Lower leg skin (tissue), 4 donors: Measurements from ENCODE around the gene CELF2. TPM values are rescaled to one million over a fixed set of nuclear protein-coding genes. Genes with fewer than 3 reads are reported as not detected.

Experiments
- DNase-seq, 2 donors: peaks; one replicate each; pipeline ENCODE4 v3.0.0-alpha.2; 2019; ENCODE audit warnings: low spot score in 2 of 2
- H3K4me3 ChIP-seq: fragments of 200-600 bp; sonication (generic); 2 replicates; pipeline ENCODE4 v1.5.1; 2017; ENCODE audit warnings: mild to moderate bottlenecking, low read depth; ENCODE audit not compliant: poor library complexity, severe bottlenecking
- POLR2A ChIP-seq, 2 donors: fragments of 450-650 bp; IDR thresholded peaks; one replicate each; pipeline ENCODE4 v1.6.1; 2016 to 2017; ENCODE audit warnings: antibody characterized with exemption in 2 of 2, mild to moderate bottlenecking in 1 of 2, moderate library complexity in 1 of 2
- WGBS, 2 donors: methylation state at CpG; one replicate each; pipeline ENCODE4 v1.1.5; 2018; 5-methylcytosine and 5-hydroxymethylcytosine counted together
- intact Hi-C: fragments of 100-400 bp; cut with DNase I; formaldehyde crosslinking; loops from one replicate; pipeline ENCODE4 v1.15.0; 2023; ENCODE audit warnings: low total_unique reads
- total RNA-seq, 4 donors: library from RNA; depleted of rRNA; stranded (reverse); fragments of >200 nt; gene quantifications; one replicate each; pipeline ENCODE4 v1.1.0, GENCODE V29; 2016
- TF ChIP-seq, protein P1 (sequence below), 3 donors: fragments of 450-650 bp; IDR thresholded peaks; one replicate each; pipeline ENCODE4 v1.5.1; 2016; ENCODE audit warnings: antibody characterized with exemption in 3 of 3, mild to moderate bottlenecking in 3 of 3, moderate library complexity in 2 of 3

CELF2 gene
- total RNA-seq, 4 donors from 2014 or later, result 16.9 to 39.9 (median 20.7) TPM

DNA sequence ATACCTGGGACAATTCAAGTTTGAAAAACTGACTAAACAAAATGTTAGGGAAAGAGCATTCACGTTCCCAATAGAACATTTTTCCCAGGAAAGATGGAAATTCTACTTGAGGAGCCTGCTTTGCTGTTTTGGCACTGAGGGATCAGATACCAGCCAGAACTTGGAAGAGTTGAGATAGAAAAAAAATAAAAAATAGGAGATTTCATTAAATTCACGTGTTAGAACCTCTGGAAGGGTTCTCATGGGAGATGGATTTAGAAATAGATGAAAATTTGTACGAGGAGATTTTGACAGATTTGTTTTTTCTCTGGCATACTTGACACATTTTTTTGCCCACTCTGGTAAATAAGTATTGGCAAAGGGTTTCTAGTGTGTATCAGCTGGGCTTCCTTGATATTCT lies 63.7 kb downstream of the CELF2 start:
- no peak overlapping the region for H3K4me3 ChIP-seq
- DNase-seq, result no peak
- intact Hi-C loops, result no loop called here
- WGBS, 2 donors, result 18 to 30% methylated on average over 3 of the region's 3 CpGs
- TF ChIP-seq, protein P1, sequence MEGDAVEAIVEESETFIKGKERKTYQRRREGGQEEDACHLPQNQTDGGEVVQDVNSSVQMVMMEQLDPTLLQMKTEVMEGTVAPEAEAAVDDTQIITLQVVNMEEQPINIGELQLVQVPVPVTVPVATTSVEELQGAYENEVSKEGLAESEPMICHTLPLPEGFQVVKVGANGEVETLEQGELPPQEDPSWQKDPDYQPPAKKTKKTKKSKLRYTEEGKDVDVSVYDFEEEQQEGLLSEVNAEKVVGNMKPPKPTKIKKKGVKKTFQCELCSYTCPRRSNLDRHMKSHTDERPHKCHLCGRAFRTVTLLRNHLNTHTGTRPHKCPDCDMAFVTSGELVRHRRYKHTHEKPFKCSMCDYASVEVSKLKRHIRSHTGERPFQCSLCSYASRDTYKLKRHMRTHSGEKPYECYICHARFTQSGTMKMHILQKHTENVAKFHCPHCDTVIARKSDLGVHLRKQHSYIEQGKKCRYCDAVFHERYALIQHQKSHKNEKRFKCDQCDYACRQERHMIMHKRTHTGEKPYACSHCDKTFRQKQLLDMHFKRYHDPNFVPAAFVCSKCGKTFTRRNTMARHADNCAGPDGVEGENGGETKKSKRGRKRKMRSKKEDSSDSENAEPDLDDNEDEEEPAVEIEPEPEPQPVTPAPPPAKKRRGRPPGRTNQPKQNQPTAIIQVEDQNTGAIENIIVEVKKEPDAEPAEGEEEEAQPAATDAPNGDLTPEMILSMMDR (IDR thresholded peaks at IDR 0.05), result no peak
- no peak for TF ChIP-seq POLR2A (IDR thresholded peaks at IDR 0.05)

DNA sequence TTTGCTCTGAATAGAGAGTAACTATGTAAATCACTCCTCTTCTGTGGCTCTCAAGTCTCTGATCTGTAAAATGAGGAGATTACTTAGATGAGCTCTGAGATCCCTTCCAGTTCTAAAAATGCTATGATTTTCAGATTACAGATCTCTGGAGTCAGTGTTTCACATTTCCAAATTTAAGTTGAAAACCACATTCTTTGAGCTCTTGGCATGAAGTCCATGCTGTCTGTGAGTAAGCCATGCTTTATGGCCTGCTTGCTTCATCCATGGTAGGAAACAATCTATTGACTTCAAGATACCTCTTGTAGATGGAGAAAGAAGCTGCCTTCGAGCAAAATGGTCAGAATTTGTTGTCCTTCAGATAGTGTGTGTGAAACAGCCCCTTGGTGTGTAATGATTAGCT lies 64.9 kb downstream of the CELF2 start:
- no peak for TF ChIP-seq POLR2A (IDR thresholded peaks at IDR 0.05)
- TF ChIP-seq, protein P1 (IDR thresholded peaks at IDR 0.05), result no peak
- no peak for DNase-seq
- WGBS, 2 donors, result 0% methylated on average over 1 of the region's 1 CpG
- intact Hi-C loops, result no loop called here
- H3K4me3 ChIP-seq, result no peak overlapping the region

DNA sequence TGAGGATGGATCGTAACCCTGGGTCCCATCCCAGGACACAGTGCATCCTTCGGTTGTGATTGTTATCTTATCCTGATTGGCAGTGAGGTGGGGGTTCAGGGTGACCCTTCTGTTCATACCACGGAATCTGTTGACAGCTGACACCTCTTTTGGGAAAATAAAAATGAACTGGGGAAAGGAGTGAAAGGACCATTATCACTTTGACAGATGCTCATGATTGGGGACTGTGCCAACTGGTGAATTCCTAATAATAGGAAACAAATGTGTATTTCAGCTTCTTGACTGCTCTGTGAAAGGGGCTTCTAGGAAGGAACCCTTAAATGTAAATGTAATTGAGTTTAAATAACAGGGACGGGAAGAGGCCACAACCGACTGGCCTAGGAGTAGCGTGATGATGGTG lies 65.4 kb downstream of the CELF2 start:
- intact Hi-C loops, result no loop called here
- no peak for TF ChIP-seq POLR2A (IDR thresholded peaks at IDR 0.05)
- TF ChIP-seq, protein P1 (IDR thresholded peaks at IDR 0.05), result no peak
- 83 to 92% methylated on average over 6 of the region's 6 CpGs for WGBS, 2 donors

DNA sequence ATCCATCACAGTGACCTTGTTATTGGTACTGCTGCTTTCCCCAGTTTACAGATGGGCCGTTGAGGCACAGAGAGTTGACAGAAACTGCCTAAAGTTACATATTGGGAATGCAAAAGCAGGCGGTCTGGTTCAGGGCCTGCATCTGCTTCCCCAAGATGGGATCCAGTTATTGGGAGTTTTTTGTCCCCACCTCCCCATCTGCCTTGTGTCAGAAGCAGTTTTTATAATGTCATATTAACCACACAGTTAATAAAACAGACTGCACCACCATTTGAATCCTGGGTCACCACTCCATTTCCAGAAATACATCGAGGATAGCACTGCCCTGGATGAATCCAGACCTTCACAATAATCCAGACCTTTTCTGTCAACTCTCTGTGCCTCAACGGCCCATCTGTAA lies 67.9 kb downstream of the CELF2 start:
- intact Hi-C loops, result no loop called here
- 84 to 89% methylated on average over 4 of the region's 4 CpGs for WGBS, 2 donors
- DNase-seq, result no peak
- TF ChIP-seq, protein P1 (IDR thresholded peaks at IDR 0.05), result no peak
- TF ChIP-seq POLR2A (IDR thresholded peaks at IDR 0.05), result no peak
- no peak overlapping the region for H3K4me3 ChIP-seq

More for the DNA sequence above, 65.4 kb downstream of the CELF2 start:
- H3K4me3 ChIP-seq, result no peak overlapping the region
- no peak for DNase-seq

DNA sequence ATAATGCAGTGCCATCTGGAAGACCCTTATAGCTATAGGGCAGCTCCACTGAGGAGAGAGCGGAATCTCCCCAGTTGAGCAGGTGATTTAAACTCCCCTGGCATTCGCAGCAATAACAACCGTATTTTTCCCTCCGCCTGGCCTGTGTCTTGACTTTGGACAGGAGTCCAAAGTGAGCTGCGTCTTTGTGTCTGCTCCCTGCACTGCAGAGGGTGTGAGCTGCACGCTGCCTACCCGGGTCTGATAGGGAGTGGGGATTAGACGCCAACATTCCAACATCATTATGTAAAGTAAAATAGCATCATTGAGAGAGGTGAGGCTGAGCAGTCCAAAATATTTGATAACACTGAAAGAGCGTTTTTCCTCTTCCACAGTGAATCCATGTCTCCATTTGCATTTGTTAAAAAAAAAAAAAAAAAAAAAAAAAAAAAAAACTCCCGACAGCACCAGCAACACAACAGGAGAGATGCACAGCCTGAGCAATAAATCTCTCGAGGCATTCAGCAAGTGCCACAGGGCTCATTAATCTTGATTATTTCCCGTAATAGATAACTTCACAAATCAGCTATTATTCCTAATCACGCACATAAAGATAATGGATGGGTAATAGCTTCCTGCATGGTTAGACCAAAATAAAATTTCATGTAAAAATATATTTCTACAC lies 68.6 kb downstream of the CELF2 start:
- intact Hi-C loops, result no loop called here
- DNase-seq, result no peak
- TF ChIP-seq, protein P1 (IDR thresholded peaks at IDR 0.05), result no peak
- TF ChIP-seq POLR2A (IDR thresholded peaks at IDR 0.05), result no peak
- 57% methylated on average over 13 of the region's 13 CpGs for WGBS, 2 donors
- H3K4me3 ChIP-seq, result no peak overlapping the region

DNA sequence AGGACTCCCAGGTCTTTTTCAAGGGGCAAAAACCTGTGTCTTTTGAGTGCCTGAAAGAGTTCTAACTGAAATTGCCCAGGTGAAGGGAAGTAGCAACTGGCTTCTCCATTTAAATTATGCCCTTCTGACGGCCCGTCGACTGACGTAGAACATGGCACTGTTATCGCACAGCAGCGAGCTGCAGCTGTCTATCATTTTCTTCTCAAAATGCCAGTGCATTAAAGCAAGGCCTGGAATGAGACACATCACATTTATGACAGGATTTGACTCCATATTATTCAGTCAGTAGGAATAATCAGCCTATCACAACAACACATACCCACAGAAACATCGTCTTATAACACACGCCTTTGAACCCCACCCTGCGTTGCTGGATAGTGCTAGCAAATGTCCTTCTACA lies 69.7 kb downstream of the CELF2 start:
- DNase-seq, result no peak
- TF ChIP-seq, protein P1 (IDR thresholded peaks at IDR 0.05), result no peak
- TF ChIP-seq POLR2A (IDR thresholded peaks at IDR 0.05), result no peak
- WGBS, 2 donors, result 96 to 97% methylated on average over 9 of the region's 9 CpGs
- intact Hi-C loops, result no loop called here
- H3K4me3 ChIP-seq, result no peak overlapping the region
